ENCODE measurements around the gene PTPRG. TPM values are rescaled to one million over a fixed set of nuclear protein-coding genes. Genes with fewer than 3 reads are reported as not detected.

Gene PTPRG
- total RNA-seq, 1 experiment from 2014 or later: 11.7 TPM

- POLR2A ChIA-PET (ENCODE audit: low non-redundant PET): no interaction called here
- Histone ChIP-seq H3K4me3 (ENCODE audit: low read depth, low read length, poor library complexity, severe bottlenecking) (no peak overlapping the region), H3K9me3 (ENCODE audit: low read depth, low read length, poor library complexity, severe bottlenecking) (no peaks in the 10 kb centered on the region), H3K27me3 (replicated peaks; ENCODE audit: insufficient read depth, low read depth, low read length, poor library complexity) (no peaks in the 10 kb centered on the region), H3K4me1 (ENCODE audit: insufficient read depth, low read length, poor library complexity, severe bottlenecking) (no peaks in the 10 kb centered on the region), H3K27ac (ENCODE audit: low read depth, low read length, poor library complexity, severe bottlenecking) (no peak overlapping the region), H3K36me3 (ENCODE audit: insufficient read depth, low read length, poor library complexity, severe bottlenecking) (no peaks in the 10 kb centered on the region)
- intact Hi-C loops (cut with micrococcal nuclease; ENCODE audit: unreplicated experiment): no loop called here
- no peak for DNase-seq (ENCODE audit: low spot score)
- CTCF ChIA-PET: no interaction called here
- no TSS peak for BruUV-seq (replicated peaks)
- TF ChIP-seq CTCF (conservative IDR thresholded peaks at IDR 0.05; ENCODE audit: low read depth, low read length) (no peak), EZH2 (IDR thresholded peaks at IDR 0.05; ENCODE audit: borderline replicate concordance, low read depth, low read length, poor library complexity, severe bottlenecking) (no peak)
Observed at GRCh38 chr3:61924090-61924735, 362.8 kb downstream of the PTPRG start.

GRCh38 chr3:61924991-61925390 lies 363.6 kb downstream of the PTPRG start:
- TF ChIP-seq CTCF (conservative IDR thresholded peaks at IDR 0.05; ENCODE audit: low read depth, low read length) (no peak), EZH2 (IDR thresholded peaks at IDR 0.05; ENCODE audit: borderline replicate concordance, low read depth, low read length, poor library complexity, severe bottlenecking) (no peak)

DNA sequence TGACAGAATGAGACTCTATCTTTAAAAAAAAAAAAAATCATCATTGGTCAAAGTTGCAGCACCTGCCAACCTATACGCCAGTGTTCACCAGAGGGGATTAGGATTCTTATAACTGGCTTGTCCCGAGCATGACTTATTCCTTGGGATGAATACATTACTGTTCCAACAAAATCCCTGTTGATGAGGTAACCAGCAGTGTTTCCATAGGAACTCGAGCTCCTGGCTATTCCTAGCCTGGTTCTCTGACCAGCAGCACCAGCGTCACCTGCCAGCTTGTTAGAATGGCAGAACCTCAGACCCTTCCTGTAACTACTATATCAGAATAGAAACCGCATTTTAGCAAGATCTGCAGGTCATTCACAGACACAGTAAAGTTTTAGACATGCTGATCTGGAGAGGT lies 364.4 kb downstream of the PTPRG start:
- no peak for DNase-seq (ENCODE audit: low spot score)
- H3K36me3 ChIP-seq (ENCODE audit: insufficient read depth, low read length, poor library complexity, severe bottlenecking): no peaks in the 10 kb centered on the region

More at GRCh38 chr3:61924991-61925390, 363.6 kb downstream of the PTPRG start:
- no TSS peak for BruUV-seq (replicated peaks)
- DNase-seq (ENCODE audit: low spot score): no peak
- intact Hi-C loops (cut with micrococcal nuclease; ENCODE audit: unreplicated experiment): no loop called here
- ChIA-PET CTCF (no interaction called here), POLR2A (ENCODE audit: low non-redundant PET) (no interaction called here)
- H3K36me3 ChIP-seq (ENCODE audit: insufficient read depth, low read length, poor library complexity, severe bottlenecking): no peaks in the 10 kb centered on the region
- no peaks in the 10 kb centered on the region for H3K9me3 ChIP-seq (ENCODE audit: low read depth, low read length, poor library complexity, severe bottlenecking)
- no peaks in the 10 kb centered on the region for H3K27me3 ChIP-seq (replicated peaks; ENCODE audit: insufficient read depth, low read depth, low read length, poor library complexity)
- no peaks in the 10 kb centered on the region for H3K4me1 ChIP-seq (ENCODE audit: insufficient read depth, low read length, poor library complexity, severe bottlenecking)
- no peak overlapping the region for H3K4me3 ChIP-seq (ENCODE audit: low read depth, low read length, poor library complexity, severe bottlenecking)
- H3K27ac ChIP-seq (ENCODE audit: low read depth, low read length, poor library complexity, severe bottlenecking): no peak overlapping the region

More for the DNA sequence above, 364.4 kb downstream of the PTPRG start:
- ChIA-PET POLR2A (ENCODE audit: low non-redundant PET) (no interaction called here), CTCF (no interaction called here)
- Histone ChIP-seq H3K27me3 (replicated peaks; ENCODE audit: insufficient read depth, low read depth, low read length, poor library complexity) (no peaks in the 10 kb centered on the region), H3K4me3 (ENCODE audit: low read depth, low read length, poor library complexity, severe bottlenecking) (no peak overlapping the region), H3K27ac (ENCODE audit: low read depth, low read length, poor library complexity, severe bottlenecking) (no peak overlapping the region), H3K4me1 (ENCODE audit: insufficient read depth, low read length, poor library complexity, severe bottlenecking) (no peaks in the 10 kb centered on the region), H3K9me3 (ENCODE audit: low read depth, low read length, poor library complexity, severe bottlenecking) (no peaks in the 10 kb centered on the region)
- TF ChIP-seq EZH2 (IDR thresholded peaks at IDR 0.05; ENCODE audit: borderline replicate concordance, low read depth, low read length, poor library complexity, severe bottlenecking): no peak
- TF ChIP-seq CTCF (conservative IDR thresholded peaks at IDR 0.05; ENCODE audit: low read depth, low read length): no peak
- no TSS peak for BruUV-seq (replicated peaks)
- intact Hi-C loops (cut with micrococcal nuclease; ENCODE audit: unreplicated experiment): no loop called here
